Measurements from ENCODE around the gene TRMT61A. TPM values are rescaled to one million over a fixed set of nuclear protein-coding genes. Genes with fewer than 3 reads are reported as not detected.

The TRMT61A gene
- total and polyA plus RNA-seq, 2 of the 13 experiments (the other 11 are each of a cell fraction or from before 2014, with no cell fraction given): 6.5 to 13.6 TPM

DNA sequence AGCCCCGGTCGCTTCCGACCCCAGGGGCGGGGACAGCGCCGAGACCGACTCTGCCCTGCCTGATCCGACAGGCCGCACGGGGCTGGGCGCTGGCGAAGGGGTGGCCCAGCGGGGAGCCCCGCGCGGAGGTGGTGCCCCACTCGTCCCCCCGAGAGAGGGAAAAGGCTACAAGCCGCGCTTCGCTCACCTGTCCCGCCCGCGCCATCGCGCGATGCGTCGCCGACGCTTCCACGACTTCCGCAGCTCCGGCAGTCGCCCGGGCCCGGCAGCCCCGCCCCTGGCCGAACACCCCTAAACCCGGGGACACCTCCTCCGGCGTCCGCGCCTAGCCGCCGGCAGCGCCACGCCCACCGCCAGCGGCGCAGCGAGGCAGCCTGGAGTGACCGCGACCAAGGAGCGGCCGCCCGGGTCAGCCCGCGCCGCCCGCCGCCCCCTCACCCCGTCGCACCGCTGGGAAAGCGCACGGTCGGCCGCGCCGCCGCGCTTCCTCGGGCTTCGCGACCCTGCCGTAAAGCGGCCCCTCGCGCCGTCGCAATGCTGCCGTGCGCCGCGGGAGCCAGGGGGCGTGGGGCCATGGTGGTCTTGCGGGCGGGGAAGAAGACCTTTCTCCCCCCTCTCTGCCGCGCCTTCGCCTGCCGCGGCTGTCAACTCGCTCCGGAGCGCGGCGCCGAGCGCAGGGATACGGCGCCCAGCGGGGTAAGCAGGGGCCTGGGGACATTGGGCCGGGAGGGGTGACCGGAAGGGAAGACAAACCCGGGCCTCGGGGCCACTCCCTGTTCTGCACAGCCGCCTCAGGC lies 33.6 kb downstream of the TRMT61A start, which contains the start of the genes BAG5 and COA8 (continued):
- TF ChIP-seq ZFP82 (CRISPR knock-in tag; IDR thresholded peaks at IDR 0.05; ENCODE audit: borderline replicate concordance): no peak
- no peak for TF ChIP-seq YEATS2 (CRISPR knock-in tag; IDR thresholded peaks at IDR 0.05; ENCODE audit: borderline replicate concordance)
- TF ChIP-seq ZNF337 (CRISPR knock-in tag; IDR thresholded peaks at IDR 0.05; ENCODE audit: borderline replicate concordance, low read depth): 0 out of 2 replicates have a peak, but pooled peaks have one; percentile 29
- TF ChIP-seq, protein P1, sequence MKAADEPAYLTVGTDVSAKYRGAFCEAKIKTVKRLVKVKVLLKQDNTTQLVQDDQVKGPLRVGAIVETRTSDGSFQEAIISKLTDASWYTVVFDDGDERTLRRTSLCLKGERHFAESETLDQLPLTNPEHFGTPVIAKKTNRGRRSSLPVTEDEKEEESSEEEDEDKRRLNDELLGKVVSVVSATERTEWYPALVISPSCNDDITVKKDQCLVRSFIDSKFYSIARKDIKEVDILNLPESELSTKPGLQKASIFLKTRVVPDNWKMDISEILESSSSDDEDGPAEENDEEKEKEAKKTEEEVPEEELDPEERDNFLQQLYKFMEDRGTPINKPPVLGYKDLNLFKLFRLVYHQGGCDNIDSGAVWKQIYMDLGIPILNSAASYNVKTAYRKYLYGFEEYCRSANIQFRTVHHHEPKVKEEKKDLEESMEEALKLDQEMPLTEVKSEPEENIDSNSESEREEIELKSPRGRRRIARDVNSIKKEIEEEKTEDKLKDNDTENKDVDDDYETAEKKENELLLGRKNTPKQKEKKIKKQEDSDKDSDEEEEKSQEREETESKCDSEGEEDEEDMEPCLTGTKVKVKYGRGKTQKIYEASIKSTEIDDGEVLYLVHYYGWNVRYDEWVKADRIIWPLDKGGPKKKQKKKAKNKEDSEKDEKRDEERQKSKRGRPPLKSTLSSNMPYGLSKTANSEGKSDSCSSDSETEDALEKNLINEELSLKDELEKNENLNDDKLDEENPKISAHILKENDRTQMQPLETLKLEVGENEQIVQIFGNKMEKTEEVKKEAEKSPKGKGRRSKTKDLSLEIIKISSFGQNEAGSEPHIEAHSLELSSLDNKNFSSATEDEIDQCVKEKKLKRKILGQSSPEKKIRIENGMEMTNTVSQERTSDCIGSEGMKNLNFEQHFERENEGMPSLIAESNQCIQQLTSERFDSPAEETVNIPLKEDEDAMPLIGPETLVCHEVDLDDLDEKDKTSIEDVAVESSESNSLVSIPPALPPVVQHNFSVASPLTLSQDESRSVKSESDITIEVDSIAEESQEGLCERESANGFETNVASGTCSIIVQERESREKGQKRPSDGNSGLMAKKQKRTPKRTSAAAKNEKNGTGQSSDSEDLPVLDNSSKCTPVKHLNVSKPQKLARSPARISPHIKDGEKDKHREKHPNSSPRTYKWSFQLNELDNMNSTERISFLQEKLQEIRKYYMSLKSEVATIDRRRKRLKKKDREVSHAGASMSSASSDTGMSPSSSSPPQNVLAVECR (CRISPR knock-in tag; IDR thresholded peaks at IDR 0.05; ENCODE audit: borderline replicate concordance): peak; percentile 83; the same call in 1 of the 2 replicates
- TF ChIP-seq NONO (IDR thresholded peaks at IDR 0.05): no peak
- no peak for TF ChIP-seq NONO (CRISPR knock-in tag; conservative IDR thresholded peaks at IDR 0.05)
- peak; percentile 72 for TF ChIP-seq SRY (CRISPR knock-in tag; IDR thresholded peaks at IDR 0.05)
- TF ChIP-seq, protein P2, sequence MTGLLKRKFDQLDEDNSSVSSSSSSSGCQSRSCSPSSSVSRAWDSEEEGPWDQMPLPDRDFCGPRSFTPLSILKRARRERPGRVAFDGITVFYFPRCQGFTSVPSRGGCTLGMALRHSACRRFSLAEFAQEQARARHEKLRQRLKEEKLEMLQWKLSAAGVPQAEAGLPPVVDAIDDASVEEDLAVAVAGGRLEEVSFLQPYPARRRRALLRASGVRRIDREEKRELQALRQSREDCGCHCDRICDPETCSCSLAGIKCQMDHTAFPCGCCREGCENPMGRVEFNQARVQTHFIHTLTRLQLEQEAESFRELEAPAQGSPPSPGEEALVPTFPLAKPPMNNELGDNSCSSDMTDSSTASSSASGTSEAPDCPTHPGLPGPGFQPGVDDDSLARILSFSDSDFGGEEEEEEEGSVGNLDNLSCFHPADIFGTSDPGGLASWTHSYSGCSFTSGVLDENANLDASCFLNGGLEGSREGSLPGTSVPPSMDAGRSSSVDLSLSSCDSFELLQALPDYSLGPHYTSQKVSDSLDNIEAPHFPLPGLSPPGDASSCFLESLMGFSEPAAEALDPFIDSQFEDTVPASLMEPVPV (CRISPR knock-in tag; IDR thresholded peaks at IDR 0.05): no peak
- peak; percentile 4; the same call in 1 of the 2 replicates for TF ChIP-seq ERF (CRISPR knock-in tag; IDR thresholded peaks at IDR 0.05)
- TF ChIP-seq, protein P3, sequence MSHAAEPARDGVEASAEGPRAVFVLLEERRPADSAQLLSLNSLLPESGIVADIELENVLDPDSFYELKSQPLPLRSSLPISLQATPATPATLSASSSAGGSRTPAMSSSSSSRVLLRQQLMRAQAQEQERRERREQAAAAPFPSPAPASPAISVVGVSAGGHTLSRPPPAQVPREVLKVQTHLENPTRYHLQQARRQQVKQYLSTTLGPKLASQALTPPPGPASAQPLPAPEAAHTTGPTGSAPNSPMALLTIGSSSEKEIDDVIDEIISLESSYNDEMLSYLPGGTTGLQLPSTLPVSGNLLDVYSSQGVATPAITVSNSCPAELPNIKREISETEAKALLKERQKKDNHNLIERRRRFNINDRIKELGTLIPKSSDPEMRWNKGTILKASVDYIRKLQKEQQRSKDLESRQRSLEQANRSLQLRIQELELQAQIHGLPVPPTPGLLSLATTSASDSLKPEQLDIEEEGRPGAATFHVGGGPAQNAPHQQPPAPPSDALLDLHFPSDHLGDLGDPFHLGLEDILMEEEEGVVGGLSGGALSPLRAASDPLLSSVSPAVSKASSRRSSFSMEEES (CRISPR knock-in tag; IDR thresholded peaks at IDR 0.05): no peak
- no peak for TF ChIP-seq NAIF1 (CRISPR knock-in tag; IDR thresholded peaks at IDR 0.05; ENCODE audit: borderline replicate concordance)
- TF ChIP-seq SNAI1 (CRISPR knock-in tag; IDR thresholded peaks at IDR 0.05; ENCODE audit: borderline replicate concordance): peak; percentile 77; the same call in 1 of the 2 replicates
- TF ChIP-seq KDM5A (IDR thresholded peaks at IDR 0.05; ENCODE audit: borderline replicate concordance, low read length): peak; percentile 94; the same call in 1 of the 2 replicates
- no peak for TF ChIP-seq NFATC3 (CRISPR knock-in tag; IDR thresholded peaks at IDR 0.05)
- no peak for TF ChIP-seq ZNF879 (CRISPR knock-in tag; IDR thresholded peaks at IDR 0.05)
- no peak for TF ChIP-seq ZNF629 (CRISPR knock-in tag; conservative IDR thresholded peaks at IDR 0.05)
- TF ChIP-seq, protein P4, sequence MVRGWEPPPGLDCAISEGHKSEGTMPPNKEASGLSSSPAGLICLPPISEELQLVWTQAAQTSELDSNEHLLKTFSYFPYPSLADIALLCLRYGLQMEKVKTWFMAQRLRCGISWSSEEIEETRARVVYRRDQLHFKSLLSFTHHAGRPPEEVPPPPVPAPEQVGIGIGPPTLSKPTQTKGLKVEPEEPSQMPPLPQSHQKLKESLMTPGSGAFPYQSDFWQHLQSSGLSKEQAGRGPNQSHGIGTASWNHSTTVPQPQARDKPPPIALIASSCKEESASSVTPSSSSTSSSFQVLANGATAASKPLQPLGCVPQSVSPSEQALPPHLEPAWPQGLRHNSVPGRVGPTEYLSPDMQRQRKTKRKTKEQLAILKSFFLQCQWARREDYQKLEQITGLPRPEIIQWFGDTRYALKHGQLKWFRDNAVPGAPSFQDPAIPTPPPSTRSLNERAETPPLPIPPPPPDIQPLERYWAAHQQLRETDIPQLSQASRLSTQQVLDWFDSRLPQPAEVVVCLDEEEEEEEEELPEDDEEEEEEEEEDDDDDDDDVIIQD (CRISPR knock-in tag; IDR thresholded peaks at IDR 0.05; ENCODE audit: low read depth): no peak
- no peak for TF ChIP-seq ZNF839 (CRISPR knock-in tag; IDR thresholded peaks at IDR 0.05; ENCODE audit: borderline replicate concordance)
